GM21367 (cell line): ENCODE results near the gene GJB3.
"Not testable (repeated sequence)": the region's sequence is repeated elsewhere in the genome, so short reads cannot be mapped to it uniquely, and the experiment has no call there.

Source experiments
- ATAC-seq: cut with Tn5 transposase; IDR thresholded peaks from one replicate; pipeline ENCODE4 v1.9.1; 2021; ENCODE audit not compliant: unreplicated experiment

Gene GJB3

DNA sequence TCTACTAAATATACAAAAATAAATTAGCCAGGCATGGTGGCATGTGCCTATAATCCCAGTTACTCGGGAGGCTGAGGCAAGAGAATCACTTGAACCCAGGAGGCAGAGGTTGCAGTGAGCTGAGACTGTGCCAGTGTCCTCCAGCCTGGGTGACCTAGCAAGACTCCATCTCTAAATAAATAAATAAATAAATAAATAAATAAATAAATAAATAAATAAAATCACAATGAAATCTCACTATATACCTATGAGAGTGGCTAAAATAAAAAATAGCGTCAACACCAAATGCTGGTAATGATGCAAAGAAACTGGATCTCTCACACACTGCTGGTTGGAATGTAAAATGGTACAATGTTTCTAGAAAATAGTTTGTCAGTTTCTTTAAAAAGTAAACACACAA is 37.8 kb downstream of the GJB3 start:
- ATAC-seq, result not testable (repeated sequence)

DNA sequence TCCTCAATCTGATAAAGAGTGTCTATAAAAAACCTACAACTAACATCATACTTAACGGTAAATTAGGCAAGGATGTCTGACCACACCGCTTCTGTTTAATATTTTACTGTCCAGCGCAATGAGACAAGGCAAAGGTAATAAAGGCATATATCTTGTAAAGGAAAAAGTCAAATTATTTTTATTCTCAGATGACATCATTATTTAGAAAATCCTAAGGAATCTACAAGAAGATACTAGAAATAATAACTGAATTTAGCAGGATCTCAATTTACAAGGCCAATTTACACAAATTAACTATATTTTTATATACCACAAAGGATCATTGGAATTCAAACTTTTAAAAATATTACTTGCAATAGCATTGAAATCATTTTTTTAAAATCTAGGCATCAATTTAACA is 41.2 kb downstream of the GJB3 start:
- ATAC-seq, result no peak

DNA sequence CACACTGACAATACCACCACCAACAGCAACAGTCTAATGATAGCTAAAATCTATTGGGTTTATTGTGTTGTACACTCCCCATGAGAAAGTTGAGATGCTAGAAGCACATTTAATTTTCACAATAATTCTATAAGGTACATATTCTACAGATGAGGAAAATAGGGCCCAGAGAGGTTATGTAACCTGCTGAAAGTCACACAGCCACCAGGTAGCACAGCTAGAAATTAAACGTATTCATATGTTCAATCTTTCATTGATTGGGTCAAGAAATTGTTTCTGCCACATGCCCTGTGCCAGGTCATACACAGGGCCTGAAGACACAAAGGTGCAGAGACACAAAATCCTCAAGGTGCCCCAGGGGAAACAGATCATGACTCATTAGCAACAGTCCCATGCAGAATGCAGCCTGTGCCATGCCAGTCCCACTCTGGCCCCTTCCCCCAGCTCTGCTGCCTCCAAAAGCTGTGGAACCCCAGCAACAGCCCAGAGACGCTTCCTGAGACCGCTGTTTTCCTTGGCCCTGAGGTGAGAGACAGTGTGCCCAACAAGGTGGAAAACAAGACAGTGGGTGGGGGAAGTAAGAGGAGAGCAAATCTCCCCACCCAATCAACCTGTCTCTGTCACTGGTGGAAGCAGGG is 43.9 kb downstream of the GJB3 start:
- ATAC-seq, result no peak

- ATAC-seq, result no peak
Measured at GRCh38 chr1:34825455-34826091, 44.6 kb downstream of the GJB3 start.

DNA sequence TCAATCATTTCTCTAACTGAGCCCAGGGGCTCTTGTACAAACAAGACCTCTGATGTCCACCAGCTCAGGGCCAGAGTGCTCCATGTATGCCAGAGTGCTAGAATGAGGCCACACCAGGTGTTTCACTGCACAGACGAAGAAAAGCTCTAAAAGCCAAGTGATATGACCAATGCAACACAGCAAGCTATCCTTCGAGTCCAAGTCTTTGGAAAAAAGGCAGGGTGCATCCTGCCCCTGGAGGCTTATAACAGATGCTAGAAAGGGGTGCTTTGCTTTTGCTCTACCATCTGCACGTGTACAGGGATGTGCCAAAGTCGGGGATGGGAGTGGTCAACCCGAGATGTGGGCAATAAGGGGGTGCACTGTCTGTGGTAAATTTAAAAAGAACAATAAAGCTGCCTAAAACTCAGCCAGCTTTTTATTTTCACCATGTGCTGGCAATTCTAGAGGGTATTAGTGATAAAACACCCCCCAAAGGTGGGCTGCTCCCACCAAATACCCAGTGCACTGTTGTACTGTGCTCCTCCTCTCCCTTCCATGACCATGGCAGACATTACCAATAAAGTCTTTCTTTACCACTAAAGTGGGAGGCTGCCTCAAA is 46.4 kb downstream of the GJB3 start:
- ATAC-seq, result no peak

GRCh38 chr1:34828611-34829010 is 47.6 kb downstream of the GJB3 start:
- ATAC-seq, result no peak

- no peak for ATAC-seq
Measured at GRCh38 chr1:34829250-34829649, 48.2 kb downstream of the GJB3 start.

- no peak for ATAC-seq
Measured at GRCh38 chr1:34831721-34832246, 50.8 kb downstream of the GJB3 start.

DNA sequence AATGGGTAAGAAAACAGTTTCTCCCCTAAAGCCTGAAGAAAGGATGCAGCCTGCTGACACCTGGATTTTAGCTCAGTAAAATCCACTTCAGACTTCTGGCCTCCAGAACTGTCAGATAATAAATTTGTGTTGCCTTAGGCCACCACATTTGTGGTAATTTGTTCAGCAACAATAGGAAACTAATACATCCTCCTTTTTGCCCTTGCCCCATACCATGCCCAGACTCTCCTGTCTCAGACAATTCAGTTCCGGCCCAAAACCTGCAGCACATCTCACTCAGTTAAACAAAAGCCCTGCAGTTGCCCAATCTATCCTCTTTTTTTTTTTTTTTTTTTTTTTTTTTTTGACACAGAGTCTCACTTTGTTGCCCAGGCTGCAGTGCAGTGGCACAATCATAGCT is 52.7 kb downstream of the GJB3 start:
- no peak for ATAC-seq
